ENCODE data around the gene SKA2.
"Not testable (repeated sequence)": the region's sequence is repeated elsewhere in the genome, so short reads cannot be mapped to it uniquely, and the experiment has no call there.

Gene SKA2

GRCh38 chr17:59097876-59098275 is 57.1 kb downstream of the SKA2 start:
- no peak for DNase-seq (ENCODE audit: low spot score)

GRCh38 chr17:59094861-59095530 is 60.0 kb downstream of the SKA2 start:
- DNase-seq (ENCODE audit: low spot score) = no peak

GRCh38 chr17:59093702-59094231 is 61.2 kb downstream of the SKA2 start:
- no peak for DNase-seq (ENCODE audit: low spot score)

- no peak for DNase-seq (ENCODE audit: low spot score)
These were observed 61.8 kb downstream of the SKA2 start for GRCh38 chr17:59093145-59093701.

- DNase-seq (ENCODE audit: low spot score) = not testable (repeated sequence)
These were observed 64.4 kb downstream of the SKA2 start for GRCh38 chr17:59090593-59090992.

- DNase-seq (ENCODE audit: low spot score) = no peak
These were observed 70.8 kb downstream of the SKA2 start for GRCh38 chr17:59084154-59084553.

- no peak for DNase-seq (ENCODE audit: low spot score)
These were observed 80.5 kb downstream of the SKA2 start for GRCh38 chr17:59074494-59074893.

GRCh38 chr17:59073972-59074371 is 81.0 kb downstream of the SKA2 start:
- DNase-seq (ENCODE audit: low spot score) = no peak

GRCh38 chr17:59069856-59070255 is 85.1 kb downstream of the SKA2 start:
- DNase-seq (ENCODE audit: low spot score) = no peak

GRCh38 chr17:59067756-59068155 is 87.2 kb downstream of the SKA2 start:
- no peak for DNase-seq (ENCODE audit: low spot score)

GRCh38 chr17:59067340-59067739 is 87.6 kb downstream of the SKA2 start:
- no peak for DNase-seq (ENCODE audit: low spot score)

- DNase-seq (ENCODE audit: low spot score) = no peak
These were observed 92.5 kb downstream of the SKA2 start for GRCh38 chr17:59062509-59062908.

Data from kidney capillary endothelial cell (primary cell).